HG02981 (cell line): ENCODE data around the gene CBLL2.
"Not testable (repeated sequence)": the region's sequence is repeated elsewhere in the genome, so short reads cannot be mapped to it uniquely, and the experiment has no call there.

Experiments
- ATAC-seq: cut with Tn5 transposase; IDR thresholded peaks from one replicate; pipeline ENCODE4 v1.9.1; 2021; ENCODE audit warnings: mild to moderate bottlenecking, moderate library complexity; ENCODE audit not compliant: unreplicated experiment

CBLL2 gene, protein sequence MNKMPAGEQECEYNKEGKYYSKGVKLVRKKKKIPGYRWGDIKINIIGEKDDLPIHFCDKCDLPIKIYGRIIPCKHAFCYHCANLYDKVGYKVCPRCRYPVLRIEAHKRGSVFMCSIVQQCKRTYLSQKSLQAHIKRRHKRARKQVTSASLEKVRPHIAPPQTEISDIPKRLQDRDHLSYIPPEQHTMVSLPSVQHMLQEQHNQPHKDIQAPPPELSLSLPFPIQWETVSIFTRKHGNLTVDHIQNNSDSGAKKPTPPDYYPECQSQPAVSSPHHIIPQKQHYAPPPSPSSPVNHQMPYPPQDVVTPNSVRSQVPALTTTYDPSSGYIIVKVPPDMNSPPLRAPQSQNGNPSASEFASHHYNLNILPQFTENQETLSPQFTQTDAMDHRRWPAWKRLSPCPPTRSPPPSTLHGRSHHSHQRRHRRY

DNA sequence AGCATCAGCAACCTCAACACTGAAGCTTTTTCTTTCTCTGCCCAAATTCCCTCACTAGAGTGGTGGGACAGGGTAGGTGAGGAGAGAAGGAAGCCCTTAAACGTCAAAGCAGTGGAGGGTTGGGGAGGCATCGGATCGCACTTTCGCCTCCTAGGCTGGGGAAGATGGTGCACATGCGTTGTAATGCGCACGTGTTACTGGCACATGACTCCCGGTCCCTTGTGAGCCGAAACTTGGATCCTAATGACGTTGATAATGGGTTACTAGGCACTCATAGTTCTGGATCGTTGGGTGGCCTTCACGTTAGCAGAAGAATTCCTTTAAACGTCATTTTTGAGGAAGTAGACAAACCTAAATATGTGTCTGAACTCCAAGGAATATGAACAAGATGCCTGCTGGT lies at the start of gene CBLL2:
TSS of gene CBLL2 (plus strand) at position 301 of the 400 bp plus-strand sequence. CDS start at position 380, 79 bp downstream.
- ATAC-seq = no peak

DNA sequence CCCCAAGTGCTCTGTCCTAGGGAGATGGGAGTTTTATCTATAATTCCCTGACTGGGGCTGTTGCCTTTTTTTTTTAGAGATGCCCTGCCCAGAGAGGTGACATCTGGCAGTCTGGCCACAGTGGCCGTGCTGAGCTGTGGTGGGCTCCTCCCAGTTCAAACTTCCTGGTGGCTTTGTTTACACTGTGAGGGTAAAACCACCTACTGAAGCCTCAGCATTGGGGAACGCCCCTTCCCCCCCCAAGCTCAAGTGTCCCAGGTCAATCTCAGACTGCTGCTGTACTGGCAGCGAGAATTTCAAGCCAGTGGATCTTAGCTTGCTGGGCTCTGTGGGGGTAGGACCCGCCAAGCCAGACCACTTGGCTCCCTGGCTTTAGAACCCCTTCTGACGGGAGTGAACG lies 38.3 kb upstream of the CBLL2 start:
- no peak for ATAC-seq

DNA sequence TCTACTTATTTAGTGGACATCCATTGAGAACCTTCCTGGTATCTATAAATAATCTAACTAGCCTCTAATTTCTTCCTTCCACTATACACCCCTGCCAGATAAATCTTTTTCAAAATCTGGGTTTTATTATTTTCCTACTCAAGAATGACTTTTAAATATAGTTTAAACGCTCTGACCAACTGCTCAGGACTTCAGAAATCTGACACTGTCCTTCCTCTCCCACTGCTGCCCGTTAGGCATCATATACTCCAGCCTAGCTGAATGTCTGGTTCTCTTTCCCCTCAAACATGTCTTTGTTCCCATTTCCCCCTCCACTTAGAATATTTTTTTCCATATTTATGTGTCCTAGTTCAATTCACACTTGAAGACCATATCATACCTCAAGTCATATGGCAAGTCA lies 35.2 kb upstream of the CBLL2 start:
- no peak for ATAC-seq

DNA sequence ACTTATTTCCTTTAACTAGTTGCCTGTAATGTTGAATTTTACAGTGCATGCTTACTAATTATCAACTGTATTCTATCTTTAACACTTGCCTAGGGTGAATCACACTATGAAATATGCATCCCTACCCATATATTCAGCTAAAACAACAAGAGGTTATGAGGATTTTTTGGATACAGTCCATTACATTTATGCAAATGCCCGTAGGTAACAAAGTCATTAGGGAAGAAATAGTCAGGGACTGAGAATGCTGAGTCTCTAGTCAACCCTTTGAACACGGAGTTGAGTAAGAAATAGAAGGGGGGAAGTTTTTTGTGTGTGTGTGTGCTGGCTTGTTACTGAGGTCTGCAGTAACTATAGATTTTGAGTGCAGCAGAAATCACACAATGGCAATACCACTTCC lies 26.1 kb upstream of the CBLL2 start:
- ATAC-seq = no peak

DNA sequence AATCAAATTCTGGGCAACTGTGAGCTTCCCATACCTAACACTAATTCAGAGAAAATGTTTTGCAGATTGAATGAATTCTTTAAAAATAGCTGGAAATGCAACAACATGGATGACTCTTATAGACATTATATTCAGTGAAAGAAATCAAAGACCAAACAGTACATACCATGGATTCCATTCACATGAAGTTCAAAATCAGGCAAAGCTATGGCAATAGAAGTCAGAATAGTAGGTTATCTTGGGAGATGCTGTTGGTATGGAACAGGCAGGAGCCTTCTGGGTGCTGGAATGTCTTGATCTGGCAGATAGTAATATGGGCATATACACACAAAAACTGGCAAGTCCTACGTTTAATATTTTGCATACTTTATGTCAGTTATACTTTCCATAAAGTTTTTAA lies 25.5 kb upstream of the CBLL2 start:
- ATAC-seq = no peak

DNA sequence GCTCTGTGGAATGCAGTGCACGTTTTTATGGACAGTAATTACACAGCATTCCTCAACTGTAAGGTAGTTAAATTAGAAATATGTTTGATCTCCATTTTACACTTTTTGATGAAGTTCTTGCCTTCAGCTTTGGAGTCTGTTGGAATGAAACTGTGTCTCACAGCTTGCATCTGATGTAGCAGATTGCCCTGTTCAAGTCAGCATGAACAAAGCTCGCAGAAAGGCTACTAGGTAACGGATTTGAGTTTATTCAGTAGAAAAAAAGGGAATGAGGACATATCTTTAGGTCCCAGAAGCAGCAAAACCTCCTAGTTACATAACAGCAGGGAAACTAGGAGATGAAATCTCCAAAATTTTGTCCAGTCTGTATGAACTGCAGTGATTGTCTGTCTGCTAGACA lies 24.3 kb upstream of the CBLL2 start:
- no peak for ATAC-seq

DNA sequence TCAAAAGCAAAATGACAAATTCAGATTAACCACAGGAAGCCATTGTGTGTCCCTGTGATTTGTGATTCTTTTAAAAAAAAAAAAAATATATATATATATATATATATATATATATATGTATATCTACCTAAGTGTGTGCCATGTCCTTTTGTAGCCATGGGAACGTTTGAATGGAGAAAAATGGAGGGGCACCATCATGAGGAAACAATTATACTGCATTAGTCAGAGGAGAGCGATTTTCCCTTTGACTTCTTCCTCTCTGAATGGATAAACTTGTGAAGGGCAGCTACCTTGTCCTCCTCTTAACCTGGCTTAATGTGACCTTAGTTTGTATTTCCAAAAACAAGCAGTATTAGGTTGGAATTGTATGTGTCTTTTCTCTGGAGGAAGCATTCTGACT lies 23.3 kb upstream of the CBLL2 start:
- ATAC-seq = no peak

DNA sequence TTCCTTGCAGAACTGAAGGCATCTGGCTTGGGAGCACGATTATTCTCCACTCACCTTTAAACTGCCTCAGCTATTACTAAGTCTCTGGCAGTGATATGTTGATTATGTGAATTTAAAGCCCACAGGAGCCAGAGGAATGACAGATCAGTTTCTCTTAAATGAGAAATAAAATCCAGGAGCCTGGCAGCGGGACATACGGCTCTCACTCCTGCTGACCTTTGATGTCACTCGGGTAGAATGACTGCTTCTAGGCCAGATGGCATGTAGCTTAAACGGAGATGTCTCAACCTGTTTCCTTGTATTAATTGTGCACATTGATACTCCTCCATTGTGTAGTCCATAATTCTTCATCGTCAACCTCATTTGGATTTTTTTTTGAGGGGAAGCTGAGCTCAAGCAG lies 4.0 kb upstream of the CBLL2 start:
- ATAC-seq = no peak

DNA sequence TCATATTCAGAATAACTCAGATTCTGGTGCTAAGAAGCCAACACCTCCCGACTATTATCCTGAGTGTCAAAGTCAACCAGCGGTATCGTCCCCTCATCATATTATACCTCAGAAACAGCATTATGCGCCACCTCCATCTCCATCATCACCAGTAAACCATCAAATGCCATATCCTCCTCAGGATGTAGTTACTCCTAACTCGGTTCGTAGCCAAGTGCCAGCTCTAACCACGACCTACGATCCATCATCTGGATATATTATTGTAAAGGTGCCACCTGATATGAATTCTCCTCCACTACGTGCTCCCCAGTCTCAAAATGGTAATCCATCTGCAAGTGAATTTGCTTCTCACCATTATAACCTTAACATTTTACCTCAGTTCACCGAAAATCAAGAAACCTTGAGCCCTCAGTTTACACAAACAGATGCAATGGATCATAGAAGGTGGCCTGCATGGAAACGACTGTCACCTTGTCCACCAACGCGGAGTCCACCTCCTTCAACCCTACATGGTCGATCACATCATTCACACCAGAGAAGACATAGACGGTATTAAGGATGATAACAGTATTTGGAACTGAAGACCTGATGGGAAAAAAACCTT lies 1.1 kb downstream of the CBLL2 start:
- no peak for ATAC-seq

DNA sequence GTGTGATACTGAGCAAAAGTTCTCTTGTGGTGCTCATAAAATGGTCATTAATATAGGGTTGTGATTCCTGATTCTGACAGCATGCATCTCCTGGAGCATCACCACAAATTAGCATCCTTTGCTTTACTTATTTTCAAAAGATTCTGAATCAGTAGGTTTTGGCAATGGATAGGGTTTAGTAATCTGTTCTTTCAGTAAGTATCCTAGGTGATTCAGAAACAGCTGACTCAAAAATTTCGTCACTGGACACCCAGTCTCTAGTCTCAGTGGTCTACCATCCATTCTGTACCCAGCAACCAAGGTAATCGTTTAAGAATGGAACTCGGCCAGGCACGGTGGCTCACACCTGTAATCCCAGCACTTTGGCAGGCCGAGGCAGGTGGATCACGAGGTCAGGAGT lies 4.1 kb downstream of the CBLL2 start:
- no peak for ATAC-seq

DNA sequence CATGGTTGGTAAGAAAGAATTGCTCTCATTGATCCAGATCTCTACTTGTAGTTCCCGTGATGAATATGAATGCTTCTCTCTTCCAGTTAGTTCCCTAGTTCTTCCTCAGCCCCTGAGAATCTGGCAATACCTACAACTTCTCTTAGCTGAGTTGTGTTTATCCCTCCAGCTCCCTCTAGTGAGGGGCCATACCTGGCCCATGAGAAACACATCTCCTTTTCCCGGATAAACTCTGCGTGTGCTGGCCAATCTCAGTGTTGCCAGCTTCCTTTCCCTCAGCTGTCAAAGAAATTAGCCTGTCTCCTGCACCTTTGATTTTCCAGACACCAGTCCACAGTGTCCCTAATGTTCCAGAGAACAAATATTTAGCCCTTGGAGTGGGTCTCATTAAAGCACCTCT lies 5.7 kb downstream of the CBLL2 start:
- ATAC-seq = no peak

DNA sequence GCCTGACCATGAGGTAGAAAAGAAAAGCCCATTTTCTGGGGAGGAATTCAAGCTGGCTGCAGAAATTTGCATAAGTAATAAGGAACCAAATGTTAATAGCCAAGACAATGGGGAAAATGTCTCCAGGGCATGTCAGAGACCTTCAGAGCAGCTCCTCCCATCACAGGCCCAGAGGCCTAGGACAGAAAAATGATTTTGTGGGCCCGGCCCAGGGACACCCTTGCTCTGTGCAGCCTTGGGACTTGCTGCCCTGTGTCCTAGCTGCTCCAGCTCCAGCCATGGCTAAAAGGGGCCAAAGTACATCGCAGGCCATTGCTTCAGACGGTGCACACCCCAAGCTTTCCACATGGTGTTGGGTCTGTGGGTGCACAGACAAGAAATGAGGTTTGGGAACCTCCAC lies 16.5 kb downstream of the CBLL2 start:
- ATAC-seq = not testable (repeated sequence)

DNA sequence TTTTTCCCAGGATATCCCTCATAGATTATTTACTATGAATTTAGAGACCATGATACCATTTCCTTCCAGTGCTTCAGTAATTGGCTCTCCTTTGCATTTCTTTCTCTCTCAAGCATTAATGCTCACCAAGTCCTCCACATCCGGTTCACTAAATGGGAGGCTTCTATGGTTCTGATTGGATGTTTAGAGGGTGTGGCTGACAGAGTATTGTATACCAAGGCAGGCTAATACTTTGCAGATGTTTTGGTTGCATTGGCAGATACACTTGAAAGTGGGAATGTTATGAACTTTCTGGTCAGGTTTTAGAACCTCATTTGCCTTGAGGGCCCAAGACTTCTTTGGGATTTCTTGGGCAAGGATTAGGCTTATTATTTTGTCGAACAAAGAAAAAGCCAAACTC lies 24.2 kb downstream of the CBLL2 start:
- ATAC-seq = no peak

DNA sequence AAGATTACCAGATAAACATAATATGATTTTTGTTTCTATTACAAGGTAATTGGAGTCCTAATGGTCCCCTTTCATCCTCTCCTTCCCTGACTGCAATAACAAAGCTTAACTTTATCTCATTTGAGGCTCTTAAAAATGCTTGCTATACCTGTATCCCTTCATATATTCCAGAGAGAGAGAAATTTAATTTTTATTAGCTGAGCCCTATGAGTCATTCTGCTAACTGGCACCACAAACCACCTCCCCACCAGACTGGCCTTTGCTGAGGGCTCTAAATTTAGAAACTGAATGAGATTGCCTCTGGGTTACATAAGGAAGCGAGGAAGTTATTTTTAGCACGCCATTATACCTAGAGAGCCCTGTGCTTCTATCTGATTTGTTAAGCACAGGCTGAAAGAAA lies 27.4 kb downstream of the CBLL2 start:
- ATAC-seq = peak; percentile 85

DNA sequence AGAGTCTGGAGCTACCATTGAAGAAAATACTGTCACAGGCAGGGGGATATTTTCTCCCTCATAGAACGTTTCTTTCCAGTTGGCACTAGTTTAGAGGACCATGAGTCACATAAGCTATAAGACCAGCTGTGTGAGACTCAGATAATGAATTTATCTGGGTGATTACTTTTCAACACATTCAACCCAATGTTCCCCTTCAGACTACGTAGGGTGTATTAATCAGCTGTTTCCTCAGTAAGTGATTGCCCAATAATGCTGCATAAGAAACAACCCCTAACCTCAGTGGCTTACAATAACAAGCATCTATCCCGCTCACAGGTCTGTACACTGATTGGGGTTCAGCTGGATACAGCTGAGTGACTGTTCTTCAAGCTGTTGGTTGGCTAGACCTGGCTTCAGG lies 38.1 kb downstream of the CBLL2 start:
- ATAC-seq = no peak

DNA sequence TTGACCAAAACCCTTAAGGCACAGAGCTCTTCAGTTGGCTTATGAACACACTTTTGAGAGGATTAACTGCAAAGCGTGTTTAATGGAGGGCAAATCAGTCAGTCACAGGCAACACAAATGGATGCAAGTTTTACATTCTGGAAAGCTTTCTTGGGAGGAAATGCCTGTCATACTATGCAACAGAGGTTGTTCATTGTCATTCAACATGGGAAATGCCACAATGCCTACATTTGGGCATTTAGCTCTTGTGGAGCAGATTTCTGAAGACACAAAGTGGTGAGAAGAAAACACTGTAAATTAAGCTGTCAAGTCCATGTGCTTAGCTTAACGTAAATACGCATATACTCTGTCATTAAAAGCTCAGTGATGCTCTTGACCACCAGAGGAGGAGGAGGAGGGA lies 41.1 kb downstream of the CBLL2 start:
- no peak for ATAC-seq

DNA sequence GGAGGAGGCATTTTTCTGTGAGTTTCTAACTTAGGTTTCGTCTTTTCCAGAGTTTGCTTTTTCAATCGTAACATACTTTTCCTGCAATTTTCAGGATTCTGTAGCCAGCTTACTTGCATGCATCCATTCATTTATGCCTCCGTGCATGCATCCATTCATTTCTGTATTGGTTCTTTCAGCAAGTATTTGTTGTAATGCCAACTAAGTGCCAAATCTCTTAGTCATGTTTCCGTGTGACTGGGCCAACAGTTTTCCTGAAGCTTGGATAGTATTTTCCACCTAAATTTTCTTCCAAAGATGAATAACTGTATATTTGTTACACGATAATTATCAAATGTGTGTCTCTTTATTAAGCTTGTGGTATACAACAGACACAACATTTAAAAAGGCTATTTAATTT lies 41.5 kb downstream of the CBLL2 start:
- ATAC-seq = no peak

DNA sequence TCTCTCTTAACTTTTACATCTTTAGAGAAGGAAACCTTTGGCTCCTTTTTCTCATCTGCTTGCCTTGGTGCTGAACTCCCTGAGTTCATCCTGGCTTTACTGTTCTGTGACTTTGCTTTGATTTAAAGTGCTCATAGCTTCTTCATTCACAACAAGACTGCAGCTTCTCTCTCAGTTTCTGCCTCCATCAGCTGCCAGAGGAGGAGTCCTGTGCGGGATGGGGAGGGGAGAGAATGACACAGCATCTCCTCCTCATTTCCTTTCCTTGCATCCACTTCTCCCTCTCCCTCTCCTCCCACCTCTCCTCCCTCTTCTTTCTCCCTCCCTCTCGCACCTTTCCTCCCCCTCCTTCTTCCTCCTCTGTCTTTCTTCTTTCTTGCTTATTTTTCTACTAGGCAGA lies 42.0 kb downstream of the CBLL2 start:
- ATAC-seq = no peak

DNA sequence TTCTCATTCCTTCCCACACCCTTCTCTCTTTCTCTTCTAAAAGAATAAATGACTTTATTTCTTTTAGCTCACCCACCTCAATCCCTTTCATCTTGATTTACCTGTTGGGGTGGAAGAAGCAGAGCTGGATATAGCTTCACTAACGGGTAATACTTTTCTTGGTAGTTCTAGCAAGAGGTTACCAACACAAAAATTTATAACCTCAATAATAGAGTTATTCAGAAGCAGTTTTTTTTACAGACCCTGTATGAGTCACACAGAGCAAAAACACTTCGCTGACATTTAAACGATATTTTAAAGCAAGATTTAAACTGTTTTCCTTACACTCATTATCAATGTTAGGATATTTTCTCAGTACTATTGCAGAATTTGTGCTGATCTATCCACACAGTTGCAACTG lies 42.4 kb downstream of the CBLL2 start:
- ATAC-seq = no peak

DNA sequence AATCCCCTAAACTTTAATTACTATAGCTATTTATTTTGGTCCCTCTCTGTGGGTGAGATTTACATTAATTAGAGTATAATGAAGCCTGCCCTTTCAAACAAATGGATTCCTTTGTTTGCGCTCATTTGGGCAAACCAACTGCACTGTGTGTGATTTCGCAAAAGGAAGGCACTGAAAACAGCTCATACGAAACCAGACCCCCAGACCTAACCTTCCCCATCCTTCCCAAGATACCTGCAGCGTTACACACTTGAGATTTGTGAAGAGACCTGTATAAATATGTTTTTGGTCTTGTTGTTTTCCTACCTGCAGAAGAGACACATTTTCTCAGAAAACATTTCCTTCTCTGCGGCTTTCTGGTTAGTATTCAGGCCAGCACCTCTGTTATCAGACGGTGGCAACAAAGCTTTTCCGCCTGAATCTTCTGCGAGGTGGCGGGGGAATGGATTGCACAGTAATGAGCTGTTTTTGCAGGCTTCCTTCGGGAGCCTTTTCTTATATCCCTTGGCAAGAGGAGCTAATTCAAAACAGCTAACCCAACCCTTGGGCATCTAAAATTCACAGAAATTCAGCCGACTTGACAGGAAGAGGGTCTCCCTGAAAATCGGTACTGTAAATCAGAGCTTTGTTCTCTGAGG lies 47.6 kb downstream of the CBLL2 start:
- ATAC-seq = no peak

DNA sequence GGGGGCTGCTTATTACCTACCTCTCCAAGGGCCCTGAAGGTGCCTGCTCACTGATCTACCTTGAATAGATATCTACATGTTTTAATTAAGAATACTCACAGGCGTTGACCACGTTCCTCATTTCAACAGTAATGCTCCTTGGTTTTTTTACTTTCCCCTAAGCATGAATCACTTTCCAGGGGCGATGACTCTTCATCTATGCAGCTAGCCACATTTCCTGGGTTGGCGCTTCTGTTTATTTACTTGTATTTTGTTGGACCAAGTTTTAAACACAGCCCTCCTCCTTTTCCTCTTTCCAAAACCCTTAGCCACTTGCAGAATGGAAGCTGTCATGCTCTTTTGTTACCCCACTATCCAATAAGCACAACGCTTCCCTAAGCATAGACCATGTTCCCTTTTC lies 50.8 kb downstream of the CBLL2 start:
- ATAC-seq = no peak
